ENCODE data around the gene ANKRD40.

The ANKRD40 gene

DNA sequence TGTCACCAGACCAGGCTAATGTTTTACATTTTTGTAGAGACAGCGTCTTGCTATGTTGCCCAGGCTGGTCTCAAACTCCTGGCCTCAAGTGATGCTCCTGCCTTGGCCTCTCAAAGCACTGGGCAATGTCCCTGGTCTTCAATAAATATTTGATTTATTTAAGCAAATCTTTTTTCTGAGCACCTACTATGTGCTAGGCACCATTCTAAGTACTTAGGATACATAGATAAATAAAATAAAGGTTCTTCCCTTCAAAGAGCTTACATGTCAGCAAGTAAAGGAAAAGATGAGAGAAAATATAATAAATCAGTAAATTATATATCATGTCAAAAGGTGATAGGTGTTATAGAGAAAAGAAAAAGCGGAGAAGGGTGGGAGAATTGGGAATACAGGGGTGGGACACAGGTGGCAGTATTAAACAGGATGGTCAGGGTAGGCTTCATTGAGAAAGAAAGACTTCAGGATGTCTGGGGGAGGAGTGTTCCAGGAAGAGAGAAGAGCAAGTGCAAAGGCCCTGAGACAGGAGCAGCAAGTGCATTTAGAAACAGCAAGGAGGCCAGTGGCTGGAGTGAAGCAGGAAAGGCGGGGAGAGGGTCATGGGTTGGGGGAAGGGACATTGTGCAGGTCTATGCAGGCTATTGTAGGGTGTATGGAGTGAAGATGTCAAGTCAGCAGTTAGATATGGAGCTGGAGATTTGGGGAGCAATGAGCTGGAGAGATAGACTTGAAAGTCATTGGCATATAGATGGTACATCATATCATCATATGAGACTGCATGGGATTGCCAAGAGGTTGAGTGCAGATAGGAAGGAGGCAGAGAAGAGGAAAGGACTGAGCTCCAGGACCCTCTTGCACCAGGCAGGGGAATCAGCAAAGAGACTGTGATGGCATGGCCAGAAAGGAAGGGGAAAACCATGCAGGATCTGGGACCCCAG lies 61.7 kb downstream of the ANKRD40 start:
- DNase-seq (ENCODE audit: low spot score) = no peak

All from hematopoietic multipotent progenitor cell treated with erythropoietin and hydrocortisone succinate and interleukin-3 and kit ligand, for 17 days (in vitro differentiated cells).